ENCODE results near the gene TNNT2. TPM values are rescaled to one million over a fixed set of nuclear protein-coding genes. Genes with fewer than 3 reads are reported as not detected.

The TNNT2 gene
- total RNA-seq (3.1 TPM), polyA plus RNA-seq (10.0 TPM)
- long read RNA-seq, donor 1: 0 reads
- long read RNA-seq, donor 2: 0 reads
- long read RNA-seq, donor 3: 0 reads
- long read RNA-seq, donor 4: 0 reads
- long read RNA-seq, donor 5: 0 reads
- long read RNA-seq, donor 6: 0 reads
- long read RNA-seq, donor 7: 0 reads
- long read RNA-seq, donor 8: 0 reads
- long read RNA-seq, donor 9: 0 reads
- long read RNA-seq, donor 10: 0 reads

DNA sequence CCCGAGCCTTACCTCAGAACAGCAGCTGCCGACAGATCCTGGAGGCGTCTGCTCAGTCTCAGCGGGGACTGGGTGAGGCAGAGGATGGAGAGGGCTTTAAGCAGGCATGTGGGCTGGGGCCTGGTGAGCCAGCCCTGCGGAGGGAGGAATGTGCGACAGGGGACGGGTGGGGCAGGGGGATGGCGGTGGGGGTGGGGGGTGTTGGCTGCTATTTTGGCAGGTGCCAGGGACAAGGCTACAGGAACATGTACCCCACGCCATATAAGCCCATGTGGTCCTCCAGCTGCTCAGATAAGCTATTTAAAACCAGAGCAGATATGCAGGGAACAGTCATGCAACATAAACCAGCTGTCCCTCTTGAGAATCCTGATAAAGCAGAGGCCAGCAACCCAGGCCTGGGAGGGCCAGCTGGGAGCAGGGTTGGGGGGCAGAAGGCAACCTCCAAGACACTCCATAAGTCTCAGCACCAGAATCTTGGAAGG is at the start of gene TNNT2:
TSS of gene TNNT2 (minus strand) at position 70 of the 482 bp plus-strand sequence. CDS start 4,426 bp downstream, outside the sequence.
- no peak within 1 kb of the TSS for H3K4me3 ChIP-seq (ENCODE audit: low read length in 2 of 2)

GRCh38 chr1:201426479-201427310 is 49.2 kb upstream of the TNNT2 start:
- Histone ChIP-seq H3K27ac (ENCODE audit: low read depth in 1 of 2, low read length in 1 of 2) (no peak overlapping the region), H3K36me3 (ENCODE audit: control insufficient read depth in 2 of 2, insufficient read depth in 2 of 2, low read length in 1 of 2) (no peaks in the 10 kb centered on the region), H3K9me3 (ENCODE audit: control insufficient read depth in 2 of 2, insufficient read depth in 1 of 2, low read length in 1 of 2) (peaks cover 0 to 6% of the 10 kb centered on the region in 2 donors), H3K4me1 (ENCODE audit: control insufficient read depth in 2 of 2, insufficient read depth in 2 of 2, low read length in 2 of 2) (no peaks in the 10 kb centered on the region), H3K4me3 (ENCODE audit: low read length in 2 of 2) (no peak overlapping the region), H3K27me3 (ENCODE audit: control insufficient read depth in 2 of 2, insufficient read depth in 1 of 2, low read length in 1 of 2) (peaks cover 0 to 3% of the 10 kb centered on the region in 2 donors)
- peak in 1 of 9 donors; percentile 22 for DNase-seq (ENCODE audit: low read depth in 6 of 9, low spot score in 9 of 9)
- WGBS: 33% methylated on average over 15 of the region's 15 CpGs

More for the DNA sequence above, at the start of gene TNNT2:
- H3K27me3 ChIP-seq (ENCODE audit: control insufficient read depth in 2 of 2, insufficient read depth in 1 of 2, low read length in 1 of 2): peaks cover 0 to 16% of the 10 kb centered on the region in 2 donors
- no peak within 1 kb of the TSS for H3K27ac ChIP-seq (ENCODE audit: low read depth in 1 of 2, low read length in 1 of 2)
- no peaks in the 10 kb centered on the region for H3K4me1 ChIP-seq (ENCODE audit: control insufficient read depth in 2 of 2, insufficient read depth in 2 of 2, low read length in 2 of 2)
- no peaks in the 10 kb centered on the region for H3K9me3 ChIP-seq (ENCODE audit: control insufficient read depth in 2 of 2, insufficient read depth in 1 of 2, low read length in 1 of 2)
- DNase-seq (ENCODE audit: low read depth in 6 of 9, low spot score in 9 of 9): no peak
- H3K36me3 ChIP-seq (ENCODE audit: control insufficient read depth in 2 of 2, insufficient read depth in 2 of 2, low read length in 1 of 2): no peaks in the 10 kb centered on the region
- 92% methylated on average over 9 of the region's 9 CpGs for WGBS

- Histone ChIP-seq H3K27ac (ENCODE audit: low read depth in 1 of 2, low read length in 1 of 2) (no peak overlapping the region), H3K4me1 (ENCODE audit: control insufficient read depth in 2 of 2, insufficient read depth in 2 of 2, low read length in 2 of 2) (no peaks in the 10 kb centered on the region), H3K4me3 (ENCODE audit: low read length in 2 of 2) (no peak overlapping the region), H3K9me3 (ENCODE audit: control insufficient read depth in 2 of 2, insufficient read depth in 1 of 2, low read length in 1 of 2) (peaks cover 0 to 6% of the 10 kb centered on the region in 2 donors), H3K27me3 (ENCODE audit: control insufficient read depth in 2 of 2, insufficient read depth in 1 of 2, low read length in 1 of 2) (peaks cover 0 to 8% of the 10 kb centered on the region in 2 donors), H3K36me3 (ENCODE audit: control insufficient read depth in 2 of 2, insufficient read depth in 2 of 2, low read length in 1 of 2) (no peaks in the 10 kb centered on the region)
- no peak for DNase-seq (ENCODE audit: low read depth in 6 of 9, low spot score in 9 of 9)
- 96% methylated on average over 2 of the region's 2 CpGs for WGBS
Measured at GRCh38 chr1:201424146-201424545, 46.7 kb upstream of the TNNT2 start.

DNA sequence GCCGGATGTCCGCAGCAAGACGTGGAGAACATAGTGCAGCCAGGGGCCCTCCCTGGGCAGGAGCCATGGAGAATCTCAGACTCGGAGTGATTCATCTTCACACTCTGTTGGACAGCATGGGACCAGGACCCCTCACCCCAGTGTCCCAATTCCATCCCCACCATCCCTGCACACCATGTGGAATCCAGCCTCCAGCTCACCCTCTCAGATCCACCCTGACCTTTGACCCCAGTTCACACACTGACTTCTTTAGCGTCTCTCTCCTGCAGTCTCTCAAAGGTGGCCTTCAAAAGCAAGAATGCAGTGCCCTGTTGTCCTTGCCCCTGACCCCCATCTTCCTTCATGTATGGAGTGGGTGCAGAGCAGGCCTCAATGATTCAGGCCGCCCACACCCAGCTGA is 46.2 kb upstream of the TNNT2 start:
- DNase-seq (ENCODE audit: low read depth in 6 of 9, low spot score in 9 of 9): no peak
- WGBS: 99% methylated on average over 6 of the region's 6 CpGs
- H3K4me3 ChIP-seq (ENCODE audit: low read length in 2 of 2): no peak overlapping the region

GRCh38 chr1:201422436-201423030 is 45.1 kb upstream of the TNNT2 start:
- 94% methylated on average over 6 of the region's 6 CpGs for WGBS
- H3K4me3 ChIP-seq (ENCODE audit: low read length in 2 of 2): no peak overlapping the region
- no peaks in the 10 kb centered on the region for H3K4me1 ChIP-seq (ENCODE audit: control insufficient read depth in 2 of 2, insufficient read depth in 2 of 2, low read length in 2 of 2)
- H3K36me3 ChIP-seq (ENCODE audit: control insufficient read depth in 2 of 2, insufficient read depth in 2 of 2, low read length in 1 of 2): no peaks in the 10 kb centered on the region
- peaks cover 0 to 6% of the 10 kb centered on the region in 2 donors for H3K9me3 ChIP-seq (ENCODE audit: control insufficient read depth in 2 of 2, insufficient read depth in 1 of 2, low read length in 1 of 2)
- no peak overlapping the region for H3K27ac ChIP-seq (ENCODE audit: low read depth in 1 of 2, low read length in 1 of 2)
- peaks cover 0 to 8% of the 10 kb centered on the region in 2 donors for H3K27me3 ChIP-seq (ENCODE audit: control insufficient read depth in 2 of 2, insufficient read depth in 1 of 2, low read length in 1 of 2)
- DNase-seq (ENCODE audit: low read depth in 6 of 9, low spot score in 9 of 9): no peak

More for the DNA sequence above, 46.2 kb upstream of the TNNT2 start:
- peaks cover 0 to 8% of the 10 kb centered on the region in 2 donors for H3K27me3 ChIP-seq (ENCODE audit: control insufficient read depth in 2 of 2, insufficient read depth in 1 of 2, low read length in 1 of 2)
- H3K4me1 ChIP-seq (ENCODE audit: control insufficient read depth in 2 of 2, insufficient read depth in 2 of 2, low read length in 2 of 2): no peaks in the 10 kb centered on the region
- H3K36me3 ChIP-seq (ENCODE audit: control insufficient read depth in 2 of 2, insufficient read depth in 2 of 2, low read length in 1 of 2): no peaks in the 10 kb centered on the region
- peaks cover 0 to 6% of the 10 kb centered on the region in 2 donors for H3K9me3 ChIP-seq (ENCODE audit: control insufficient read depth in 2 of 2, insufficient read depth in 1 of 2, low read length in 1 of 2)
- no peak overlapping the region for H3K27ac ChIP-seq (ENCODE audit: low read depth in 1 of 2, low read length in 1 of 2)

GRCh38 chr1:201422026-201422425 is 44.5 kb upstream of the TNNT2 start:
- no peak overlapping the region for H3K27ac ChIP-seq (ENCODE audit: low read depth in 1 of 2, low read length in 1 of 2)
- 77% methylated on average over 3 of the region's 3 CpGs for WGBS
- no peaks in the 10 kb centered on the region for H3K36me3 ChIP-seq (ENCODE audit: control insufficient read depth in 2 of 2, insufficient read depth in 2 of 2, low read length in 1 of 2)
- H3K27me3 ChIP-seq (ENCODE audit: control insufficient read depth in 2 of 2, insufficient read depth in 1 of 2, low read length in 1 of 2): peaks cover 0 to 8% of the 10 kb centered on the region in 2 donors
- H3K4me3 ChIP-seq (ENCODE audit: low read length in 2 of 2): no peak overlapping the region
- DNase-seq (ENCODE audit: low read depth in 6 of 9, low spot score in 9 of 9): no peak
- peaks cover 0 to 6% of the 10 kb centered on the region in 2 donors for H3K9me3 ChIP-seq (ENCODE audit: control insufficient read depth in 2 of 2, insufficient read depth in 1 of 2, low read length in 1 of 2)
- no peaks in the 10 kb centered on the region for H3K4me1 ChIP-seq (ENCODE audit: control insufficient read depth in 2 of 2, insufficient read depth in 2 of 2, low read length in 2 of 2)

- H3K27me3 ChIP-seq (ENCODE audit: control insufficient read depth in 2 of 2, insufficient read depth in 1 of 2, low read length in 1 of 2): peaks cover 0 to 5% of the 10 kb centered on the region in 2 donors
- H3K9me3 ChIP-seq (ENCODE audit: control insufficient read depth in 2 of 2, insufficient read depth in 1 of 2, low read length in 1 of 2): peaks cover 0 to 6% of the 10 kb centered on the region in 2 donors
- no peaks in the 10 kb centered on the region for H3K36me3 ChIP-seq (ENCODE audit: control insufficient read depth in 2 of 2, insufficient read depth in 2 of 2, low read length in 1 of 2)
- WGBS: 94% methylated on average over 8 of the region's 8 CpGs
- no peaks in the 10 kb centered on the region for H3K4me1 ChIP-seq (ENCODE audit: control insufficient read depth in 2 of 2, insufficient read depth in 2 of 2, low read length in 2 of 2)
- H3K4me3 ChIP-seq (ENCODE audit: low read length in 2 of 2): no peak overlapping the region
- no peak overlapping the region for H3K27ac ChIP-seq (ENCODE audit: low read depth in 1 of 2, low read length in 1 of 2)
- DNase-seq (ENCODE audit: low read depth in 6 of 9, low spot score in 9 of 9): no peak
Measured at GRCh38 chr1:201421041-201421440, 43.6 kb upstream of the TNNT2 start.

- Histone ChIP-seq H3K27me3 (ENCODE audit: control insufficient read depth in 2 of 2, insufficient read depth in 1 of 2, low read length in 1 of 2) (peaks cover 0 to 5% of the 10 kb centered on the region in 2 donors), H3K4me3 (ENCODE audit: low read length in 2 of 2) (no peak overlapping the region), H3K27ac (ENCODE audit: low read depth in 1 of 2, low read length in 1 of 2) (no peak overlapping the region), H3K9me3 (ENCODE audit: control insufficient read depth in 2 of 2, insufficient read depth in 1 of 2, low read length in 1 of 2) (peaks cover 0 to 6% of the 10 kb centered on the region in 2 donors), H3K4me1 (ENCODE audit: control insufficient read depth in 2 of 2, insufficient read depth in 2 of 2, low read length in 2 of 2) (no peaks in the 10 kb centered on the region), H3K36me3 (ENCODE audit: control insufficient read depth in 2 of 2, insufficient read depth in 2 of 2, low read length in 1 of 2) (no peaks in the 10 kb centered on the region)
- WGBS: 97% methylated on average over 7 of the region's 7 CpGs
- no peak for DNase-seq (ENCODE audit: low read depth in 6 of 9, low spot score in 9 of 9)
Measured at GRCh38 chr1:201420608-201421002, 43.1 kb upstream of the TNNT2 start.

Measured in thymus (tissue), 14 donors.